Thyroid gland (tissue), 4 donors: ENCODE measurements around the gene NHSL1. TPM values are rescaled to one million over a fixed set of nuclear protein-coding genes. Genes with fewer than 3 reads are reported as not detected.

ENCODE experiments used
- DNase-seq, 2 donors: peaks; one replicate each; pipeline ENCODE4 v3.0.0-alpha.2; 2019
- H3K27ac ChIP-seq, 3 donors: fragments of 200-600 bp; sonication (generic); 1 replicate in 2 of 3; 2 replicates in 1 of 3; pipeline ENCODE4 v1.5.1; 2016 to 2019; ENCODE audit warnings: mild to moderate bottlenecking in 1 of 3, moderate library complexity in 1 of 3
- H3K27me3 ChIP-seq: fragments of 200-600 bp; sonication (generic); one replicate; pipeline ENCODE4 v1.5.1; 2019
- H3K36me3 ChIP-seq, 2 donors: fragments of 200-600 bp; sonication (generic); one replicate each; pipeline ENCODE4 v1.5.1; 2016 to 2019
- H3K4me1 ChIP-seq, 2 donors: fragments of 200-600 bp; sonication (generic); one replicate each; pipeline ENCODE4 v1.5.1; 2017 to 2019
- H3K4me3 ChIP-seq, 3 donors: fragments of 200-600 bp; sonication (generic); replicated peaks in 1 of 3; 1 replicate in 2 of 3; 2 replicates in 1 of 3; pipeline ENCODE4 v1.5.1; 2016; ENCODE audit warnings: mild to moderate bottlenecking in 1 of 3
- H3K9me3 ChIP-seq: fragments of 200-600 bp; sonication (generic); one replicate; pipeline ENCODE4 v1.5.1; 2017
- CTCF ChIP-seq, 6 experiments: fragments of 200-600 bp in 3 of 6; fragments of 450-650 bp in 3 of 6; sonication (generic) in 3 of 6; IDR thresholded peaks; one replicate each; pipeline ENCODE4 v1.5.1; 2016 to 2019; ENCODE audit warnings: antibody characterized with exemption in 6 of 6, mild to moderate bottlenecking in 2 of 6, inconsistent platforms in 1 of 6, moderate library complexity in 1 of 6
- POLR2A ChIP-seq, 2 donors: fragments of 450-650 bp; IDR thresholded peaks; one replicate each; pipeline ENCODE4 v1.6.1; 2017; ENCODE audit warnings: antibody characterized with exemption in 2 of 2, mild to moderate bottlenecking in 2 of 2, moderate library complexity in 1 of 2
- WGBS, 2 donors: methylation state at CpG; one replicate each; pipeline ENCODE4 v1.1.5; 2017; 5-methylcytosine and 5-hydroxymethylcytosine counted together
- intact Hi-C: fragments of 100-400 bp; cut with DNase I; formaldehyde crosslinking; loops from one replicate; pipeline ENCODE4 v1.15.1; 2023
- total RNA-seq, 4 donors: library from RNA; depleted of rRNA; stranded (reverse); fragments of >200 nt; gene quantifications; one replicate each; pipeline ENCODE4 v1.2.3, GENCODE V29; 2016

The NHSL1 gene
- total RNA-seq, 4 donors from 2014 or later = 5.0 to 13.9 (median 8.6) TPM

DNA sequence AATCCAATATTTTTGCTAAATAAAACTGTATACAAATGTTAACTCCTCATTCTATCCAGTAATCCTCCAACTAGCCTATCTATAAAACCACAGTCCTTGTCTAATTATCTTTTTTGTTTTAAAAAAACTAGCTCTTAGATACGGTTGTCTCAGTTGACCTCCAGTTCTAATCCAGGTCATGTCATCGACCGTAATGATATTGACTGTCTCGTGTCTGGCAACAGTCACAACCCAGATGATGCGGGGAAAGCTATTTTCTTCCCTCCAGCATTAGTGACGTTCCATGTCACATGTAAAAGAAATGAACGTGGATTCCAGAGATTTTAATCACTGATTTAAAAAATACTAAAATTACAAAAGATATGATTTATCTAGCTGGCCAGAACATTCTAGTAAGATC, 59.7 kb downstream of the NHSL1 start:
- DNase-seq = no peak
- Histone ChIP-seq H3K36me3 (no peaks in the 10 kb centered on the region), H3K27ac (no peak overlapping the region), H3K4me3 (no peak overlapping the region), H3K4me1 (no peaks in the 10 kb centered on the region), H3K27me3 (no peaks in the 10 kb centered on the region), H3K9me3 (no peaks in the 10 kb centered on the region)
- intact Hi-C loops = no loop called here
- TF ChIP-seq CTCF (IDR thresholded peaks at IDR 0.05) = no peak
- TF ChIP-seq POLR2A (IDR thresholded peaks at IDR 0.05) = no peak
- 89 to 91% methylated on average over 7 of the region's 7 CpGs for WGBS, 2 donors

- intact Hi-C loops = loop anchor here (5.0 kb wide), 1 partner anchor 157 kb away; no protein-coding TSS in a partner anchor
- Histone ChIP-seq H3K36me3 (no peaks in the 10 kb centered on the region), H3K9me3 (no peaks in the 10 kb centered on the region), H3K4me1 (no peaks in the 10 kb centered on the region), H3K27ac (no peak overlapping the region), H3K27me3 (no peaks in the 10 kb centered on the region), H3K4me3 (no peak overlapping the region)
- TF ChIP-seq CTCF (IDR thresholded peaks at IDR 0.05) = no peak
- TF ChIP-seq POLR2A (IDR thresholded peaks at IDR 0.05) = no peak
- DNase-seq = no peak
- WGBS, 2 donors = 77 to 82% methylated on average over 4 of the region's 4 CpGs
These were observed 64.4 kb downstream of the NHSL1 start for GRCh38 chr6:138434925-138435324.

DNA sequence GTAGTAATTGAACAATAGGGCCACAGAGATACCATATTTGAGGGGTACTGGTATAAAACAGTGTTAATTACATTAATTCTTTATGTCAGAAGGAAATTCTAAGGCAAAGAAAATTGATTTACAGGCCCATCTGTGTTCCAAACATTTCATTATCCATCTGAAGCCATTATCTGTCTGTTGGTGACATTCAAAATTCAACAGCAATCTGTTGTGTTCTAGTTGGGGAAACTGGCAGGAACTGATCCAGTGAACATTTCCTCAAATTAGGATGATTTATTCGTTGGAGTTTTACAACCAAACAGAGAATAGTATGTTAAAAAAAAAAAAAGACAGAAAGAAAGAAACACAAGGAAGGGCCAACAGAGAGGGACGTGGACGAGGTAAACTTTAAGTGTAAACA, 65.2 kb downstream of the NHSL1 start:
- H3K36me3 ChIP-seq = no peaks in the 10 kb centered on the region
- no peaks in the 10 kb centered on the region for H3K27me3 ChIP-seq
- no peak overlapping the region for H3K27ac ChIP-seq
- intact Hi-C loops = loop anchor here (5.0 kb wide), 1 partner anchor 158 kb away; no protein-coding TSS in a partner anchor
- no peaks in the 10 kb centered on the region for H3K4me1 ChIP-seq
- no peak overlapping the region for H3K4me3 ChIP-seq
- no peak for TF ChIP-seq POLR2A (IDR thresholded peaks at IDR 0.05)
- TF ChIP-seq CTCF (IDR thresholded peaks at IDR 0.05) = no peak
- no peaks in the 10 kb centered on the region for H3K9me3 ChIP-seq
- 88 to 92% methylated on average over 3 of the region's 3 CpGs for WGBS, 2 donors
- no peak for DNase-seq

DNA sequence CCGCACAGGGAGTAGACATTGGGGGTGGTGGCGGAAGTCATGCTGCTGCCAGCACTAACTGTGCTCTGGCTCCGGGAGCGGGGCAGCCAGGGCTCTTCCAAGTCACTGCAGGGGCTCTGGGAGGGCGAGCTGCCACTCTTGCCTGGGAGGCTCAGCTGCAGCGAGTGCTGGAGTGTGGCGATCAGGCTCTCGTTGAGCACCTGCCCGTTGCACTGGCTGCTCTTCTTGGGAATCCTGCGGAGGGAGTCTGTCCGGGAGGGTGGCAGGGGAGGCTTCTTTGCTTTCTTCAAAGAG, 67.3 kb downstream of the NHSL1 start:
- no peak overlapping the region for H3K27ac ChIP-seq
- H3K4me3 ChIP-seq = no peak overlapping the region
- intact Hi-C loops = loop anchor here (5.0 kb wide), 1 partner anchor 160 kb away; no protein-coding TSS in a partner anchor
- WGBS, 2 donors = 81 to 86% methylated on average over 8 to 9 of the region's 11 CpGs
- H3K36me3 ChIP-seq = no peaks in the 10 kb centered on the region
- H3K27me3 ChIP-seq = no peaks in the 10 kb centered on the region
- H3K9me3 ChIP-seq = no peaks in the 10 kb centered on the region
- H3K4me1 ChIP-seq = no peaks in the 10 kb centered on the region
- no peak for TF ChIP-seq POLR2A (IDR thresholded peaks at IDR 0.05)
- no peak for TF ChIP-seq CTCF (IDR thresholded peaks at IDR 0.05)
- DNase-seq = no peak

DNA sequence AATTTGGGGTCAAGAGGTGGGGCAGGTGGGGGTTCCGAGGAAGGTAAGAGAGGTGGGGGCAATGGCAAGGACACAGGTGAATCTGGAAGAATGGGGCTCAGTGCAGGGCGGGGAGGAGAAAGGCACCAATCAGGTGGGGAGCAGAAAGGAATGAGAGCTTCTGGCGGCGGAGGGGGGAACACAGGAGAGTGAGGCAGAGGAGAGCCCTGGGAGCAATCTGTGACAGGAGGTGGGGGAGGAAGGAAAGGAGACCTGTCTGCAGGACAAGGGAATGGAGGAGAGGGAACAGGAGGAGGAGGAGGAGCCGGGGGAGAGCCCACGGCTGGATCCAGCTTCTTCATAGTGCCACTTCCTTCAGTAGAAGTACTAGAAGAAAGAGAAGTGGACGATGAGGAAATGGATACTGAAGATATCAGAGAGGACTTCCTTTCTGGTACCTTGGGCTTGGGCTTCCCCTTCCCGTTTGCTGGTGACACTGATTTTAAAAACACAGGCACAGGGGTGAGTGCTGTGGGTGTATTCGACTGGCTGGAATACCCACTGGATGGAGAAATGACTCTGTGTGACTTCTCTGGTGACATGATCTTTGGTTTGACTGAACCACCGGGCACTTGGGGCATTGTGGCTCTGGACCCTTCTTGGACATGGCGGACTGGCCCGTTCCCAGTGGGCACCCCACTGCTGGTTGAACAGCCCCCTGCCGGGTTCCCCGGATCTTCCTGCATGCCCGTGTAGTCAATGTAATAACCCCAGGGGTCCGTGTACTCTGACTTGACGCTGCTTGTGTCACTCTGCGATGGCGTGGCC, 67.8 kb downstream of the NHSL1 start:
- Histone ChIP-seq H3K4me1 (no peaks in the 10 kb centered on the region), H3K36me3 (no peaks in the 10 kb centered on the region), H3K4me3 (no peak overlapping the region), H3K27ac (no peak overlapping the region), H3K9me3 (no peaks in the 10 kb centered on the region), H3K27me3 (no peaks in the 10 kb centered on the region)
- intact Hi-C loops = loop anchor here (2.0 to 5.0 kb wide), 2 partner anchors 81 to 161 kb away; no protein-coding TSS in a partner anchor
- 84 to 89% methylated on average over 15 to 19 of the region's 19 CpGs for WGBS, 2 donors
- TF ChIP-seq POLR2A (IDR thresholded peaks at IDR 0.05) = no peak
- TF ChIP-seq CTCF (IDR thresholded peaks at IDR 0.05) = no peak
- no peak for DNase-seq
